PC-9 (cell line): ENCODE results near the gene EHMT1.
"Not testable (repeated sequence)": the region's sequence is repeated elsewhere in the genome, so short reads cannot be mapped to it uniquely, and the experiment has no call there.

Source experiments
- EZH2 ChIP-seq: fragments of 200-600 bp; sonication (generic); IDR thresholded peaks from 2 replicates; pipeline ENCODE4 v1.8.0; 2017; ENCODE audit warnings: antibody characterized with exemption, low read depth
- TF ChIP-seq, protein P1 (sequence below): fragments of 200-600 bp; sonication (generic); conservative IDR thresholded peaks from 2 replicates; pipeline ENCODE4 v1.6.1; 2017; ENCODE audit warnings: mixed run types, antibody characterized with exemption, mild to moderate bottlenecking, moderate library complexity

- TF ChIP-seq, protein P1, sequence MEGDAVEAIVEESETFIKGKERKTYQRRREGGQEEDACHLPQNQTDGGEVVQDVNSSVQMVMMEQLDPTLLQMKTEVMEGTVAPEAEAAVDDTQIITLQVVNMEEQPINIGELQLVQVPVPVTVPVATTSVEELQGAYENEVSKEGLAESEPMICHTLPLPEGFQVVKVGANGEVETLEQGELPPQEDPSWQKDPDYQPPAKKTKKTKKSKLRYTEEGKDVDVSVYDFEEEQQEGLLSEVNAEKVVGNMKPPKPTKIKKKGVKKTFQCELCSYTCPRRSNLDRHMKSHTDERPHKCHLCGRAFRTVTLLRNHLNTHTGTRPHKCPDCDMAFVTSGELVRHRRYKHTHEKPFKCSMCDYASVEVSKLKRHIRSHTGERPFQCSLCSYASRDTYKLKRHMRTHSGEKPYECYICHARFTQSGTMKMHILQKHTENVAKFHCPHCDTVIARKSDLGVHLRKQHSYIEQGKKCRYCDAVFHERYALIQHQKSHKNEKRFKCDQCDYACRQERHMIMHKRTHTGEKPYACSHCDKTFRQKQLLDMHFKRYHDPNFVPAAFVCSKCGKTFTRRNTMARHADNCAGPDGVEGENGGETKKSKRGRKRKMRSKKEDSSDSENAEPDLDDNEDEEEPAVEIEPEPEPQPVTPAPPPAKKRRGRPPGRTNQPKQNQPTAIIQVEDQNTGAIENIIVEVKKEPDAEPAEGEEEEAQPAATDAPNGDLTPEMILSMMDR: not testable (repeated sequence)
- TF ChIP-seq EZH2: not testable (repeated sequence)
Observed at GRCh38 chr9:137715866-137716693, 97.3 kb downstream of the EHMT1 start.
